IPS-18c (cell line): ENCODE measurements around the gene LYPD3.
A peak's percentile ranks its signal among the peaks of the same experiment; 100 is the strongest.

ENCODE experiments used
- H3K4me3 ChIP-seq: 2 replicates; pipeline ENCODE4 v1.7.0; 2013; ENCODE audit warnings: low read depth, mild to moderate bottlenecking, low read length, moderate library complexity; ENCODE audit not compliant: insufficient read depth
- H3K9me3 ChIP-seq: one replicate; pipeline ENCODE4 v1.6.1; 2013; ENCODE audit warnings: mild to moderate bottlenecking, low read length, moderate library complexity; ENCODE audit not compliant: control insufficient read depth, insufficient read depth

LYPD3 gene

GRCh38 chr19:43490759-43491158, 25.4 kb upstream of the LYPD3 start:
- Histone ChIP-seq H3K9me3 (no peaks in the 10 kb centered on the region), H3K4me3 (no peak overlapping the region)

GRCh38 chr19:43489979-43490599, 24.7 kb upstream of the LYPD3 start:
- Histone ChIP-seq H3K9me3 (no peaks in the 10 kb centered on the region), H3K4me3 (no peak overlapping the region)

GRCh38 chr19:43489310-43489709, 23.9 kb upstream of the LYPD3 start:
- no peak overlapping the region for H3K4me3 ChIP-seq

DNA sequence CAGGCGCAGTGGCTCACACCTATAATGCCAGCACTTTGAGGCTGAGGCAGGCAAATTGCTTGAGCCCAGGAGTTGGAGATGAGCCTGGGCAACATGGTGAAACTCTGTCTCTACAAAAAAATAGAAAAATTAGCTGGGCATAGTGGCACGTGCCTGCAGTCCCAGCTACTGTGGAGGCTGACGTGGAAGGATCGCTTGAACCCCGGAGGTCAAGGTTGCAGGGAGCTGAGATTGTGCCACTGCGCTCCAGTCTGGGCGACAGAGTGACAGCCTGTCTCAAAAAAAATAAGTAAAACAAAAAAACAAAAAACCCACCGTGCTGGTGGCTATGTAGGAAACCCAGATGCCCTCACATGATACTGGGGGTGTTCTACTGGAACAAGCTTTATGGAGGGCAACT, 22.8 kb upstream of the LYPD3 start:
- Histone ChIP-seq H3K9me3 (no peaks in the 10 kb centered on the region), H3K4me3 (no peak overlapping the region)

More at GRCh38 chr19:43489310-43489709, 23.9 kb upstream of the LYPD3 start:
- no peaks in the 10 kb centered on the region for H3K9me3 ChIP-seq

GRCh38 chr19:43486412-43486811, 21.0 kb upstream of the LYPD3 start:
- H3K4me3 ChIP-seq, result no peak overlapping the region
- no peaks in the 10 kb centered on the region for H3K9me3 ChIP-seq

GRCh38 chr19:43485951-43486350, 20.5 kb upstream of the LYPD3 start:
- H3K4me3 ChIP-seq, result no peak overlapping the region

GRCh38 chr19:43483281-43483680, 17.9 kb upstream of the LYPD3 start:
- Histone ChIP-seq H3K9me3 (no peaks in the 10 kb centered on the region), H3K4me3 (no peak overlapping the region)

More at GRCh38 chr19:43485951-43486350, 20.5 kb upstream of the LYPD3 start:
- H3K9me3 ChIP-seq, result no peaks in the 10 kb centered on the region

GRCh38 chr19:43482193-43482592, 16.8 kb upstream of the LYPD3 start:
- Histone ChIP-seq H3K9me3 (no peaks in the 10 kb centered on the region), H3K4me3 (no peak overlapping the region)

DNA sequence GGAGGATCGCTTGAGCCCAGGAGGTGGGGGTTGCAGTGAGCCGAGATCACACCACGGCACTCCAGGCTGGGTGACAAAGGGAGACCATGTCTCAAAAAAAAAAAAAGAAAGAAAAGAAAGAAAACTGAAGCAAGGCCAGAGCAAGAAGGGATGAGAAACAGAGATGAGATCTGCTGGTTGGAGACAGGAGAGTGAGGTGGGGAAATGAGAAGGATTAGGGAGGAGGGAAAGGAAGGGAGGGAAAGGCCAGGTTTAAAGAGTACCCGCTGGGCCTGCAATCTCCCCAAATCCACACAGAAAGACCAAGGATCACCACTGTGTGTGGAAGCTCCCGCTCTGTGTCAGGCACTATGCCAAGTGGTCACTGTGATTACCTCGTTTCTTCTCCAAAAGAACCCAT, 16.3 kb upstream of the LYPD3 start:
- H3K4me3 ChIP-seq, result no peak overlapping the region
- no peaks in the 10 kb centered on the region for H3K9me3 ChIP-seq

GRCh38 chr19:43480574-43480973, 15.2 kb upstream of the LYPD3 start:
- H3K4me3 ChIP-seq, result no peak overlapping the region
- no peaks in the 10 kb centered on the region for H3K9me3 ChIP-seq

DNA sequence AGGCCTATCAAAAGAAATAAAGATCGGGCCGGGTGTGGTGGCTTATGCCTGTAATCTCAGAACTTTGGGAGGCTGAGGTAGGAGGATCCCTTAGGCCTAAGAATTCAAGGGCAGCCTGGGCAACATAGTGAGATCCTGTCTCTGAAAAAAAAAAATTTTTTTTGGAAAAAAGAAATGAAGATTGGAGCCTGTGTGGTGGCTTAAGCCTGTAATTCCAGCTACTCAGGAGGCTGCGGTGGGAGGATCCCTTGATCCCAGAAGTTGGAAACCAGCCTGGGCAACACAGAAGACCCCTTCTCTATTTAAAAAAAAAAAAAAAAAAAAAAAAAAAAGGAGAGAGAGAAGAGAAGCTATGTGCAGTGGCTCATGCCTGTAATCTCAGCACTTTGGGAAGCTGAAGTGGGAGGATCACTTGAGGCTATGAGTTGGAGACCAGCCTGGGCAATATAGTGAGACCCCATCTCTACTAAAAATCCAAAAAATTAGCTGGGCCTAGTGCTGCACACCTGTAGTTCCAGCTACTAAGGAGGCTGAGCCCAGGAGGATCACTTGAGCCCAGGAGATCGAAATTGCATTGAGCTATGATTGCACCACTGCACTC, 14.7 kb upstream of the LYPD3 start:
- Histone ChIP-seq H3K9me3 (no peaks in the 10 kb centered on the region), H3K4me3 (no peak overlapping the region)

GRCh38 chr19:43479226-43479625, 13.8 kb upstream of the LYPD3 start:
- H3K9me3 ChIP-seq, result no peaks in the 10 kb centered on the region
- no peak overlapping the region for H3K4me3 ChIP-seq

DNA sequence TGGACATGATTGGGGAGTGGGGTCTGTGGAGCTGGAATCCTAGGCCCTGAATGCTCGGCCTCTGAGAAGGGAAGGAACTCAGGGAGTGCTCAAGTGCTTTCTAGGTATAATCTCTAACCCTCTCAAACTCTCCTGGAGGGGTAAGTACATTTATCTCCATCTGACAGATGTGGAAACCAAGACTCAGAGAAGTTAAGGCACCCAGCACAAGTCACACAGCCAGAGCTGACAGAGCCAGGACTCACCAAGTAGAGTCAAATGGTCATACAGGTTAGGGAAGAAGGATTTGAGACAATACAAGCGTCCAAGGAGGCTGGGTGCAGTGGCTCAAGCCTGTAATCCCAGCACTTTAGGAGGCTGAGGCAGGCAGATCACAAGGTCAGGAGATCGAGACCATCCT, 12.9 kb upstream of the LYPD3 start:
- H3K9me3 ChIP-seq, result no peaks in the 10 kb centered on the region
- no peak overlapping the region for H3K4me3 ChIP-seq

DNA sequence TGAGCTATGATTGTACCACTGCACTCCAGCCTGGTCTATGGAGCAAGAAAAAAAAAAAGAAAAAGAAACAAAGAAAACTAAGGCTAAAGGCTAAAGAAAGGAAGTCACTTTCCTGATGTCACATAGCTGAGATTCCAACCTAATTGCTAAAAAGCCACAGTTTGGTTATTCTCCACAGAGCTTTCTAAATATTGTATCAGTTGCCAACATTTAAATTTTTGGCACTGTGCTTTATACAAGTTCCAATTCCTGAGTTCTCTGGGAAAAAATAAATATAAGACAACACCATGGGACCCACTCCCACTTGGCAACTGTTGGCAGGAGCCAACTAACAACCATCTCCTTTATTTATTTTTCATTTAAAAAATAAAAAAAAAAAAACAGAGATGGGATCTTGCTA, 11.2 kb upstream of the LYPD3 start:
- no peaks in the 10 kb centered on the region for H3K9me3 ChIP-seq

DNA sequence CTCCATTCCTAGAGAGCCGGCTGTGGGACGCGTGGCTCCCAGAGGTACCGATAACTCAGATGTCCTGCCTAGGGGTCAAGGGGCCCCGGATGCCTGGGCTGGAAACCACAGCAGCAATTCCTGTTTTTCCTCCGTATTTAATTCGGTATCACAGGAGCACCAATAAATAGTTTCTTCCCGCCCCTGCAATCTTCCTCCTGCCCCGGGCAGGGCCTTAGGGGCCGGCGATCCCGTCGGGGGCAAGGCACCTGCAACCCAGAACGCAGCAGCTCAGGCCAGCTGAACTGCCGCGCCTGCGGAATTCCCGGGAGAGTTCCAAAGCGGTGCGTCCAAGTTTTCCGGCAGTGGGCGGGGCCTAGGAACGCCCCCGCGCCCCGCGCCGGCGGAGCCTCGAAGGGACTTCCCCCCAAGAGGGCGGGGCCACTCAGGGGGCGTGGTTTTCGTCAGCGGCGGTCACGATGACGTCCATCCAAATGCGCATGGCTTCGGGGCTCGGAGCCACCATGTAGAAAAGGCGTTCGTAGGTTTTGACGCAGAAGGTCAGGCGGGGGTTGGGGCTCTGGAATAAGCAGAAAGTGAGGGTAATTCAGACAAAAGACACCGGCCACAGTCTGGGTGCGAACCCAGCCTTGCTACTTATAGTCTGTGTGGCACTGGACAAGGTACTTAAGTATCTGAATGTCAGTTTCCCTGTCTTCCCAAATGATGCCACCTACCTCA, 9.7 kb upstream of the LYPD3 start:
- peak overlapping the region; percentile 51 for H3K4me3 ChIP-seq
- no peaks in the 10 kb centered on the region for H3K9me3 ChIP-seq

More for the DNA sequence above, 11.2 kb upstream of the LYPD3 start:
- H3K4me3 ChIP-seq, result no peak overlapping the region

DNA sequence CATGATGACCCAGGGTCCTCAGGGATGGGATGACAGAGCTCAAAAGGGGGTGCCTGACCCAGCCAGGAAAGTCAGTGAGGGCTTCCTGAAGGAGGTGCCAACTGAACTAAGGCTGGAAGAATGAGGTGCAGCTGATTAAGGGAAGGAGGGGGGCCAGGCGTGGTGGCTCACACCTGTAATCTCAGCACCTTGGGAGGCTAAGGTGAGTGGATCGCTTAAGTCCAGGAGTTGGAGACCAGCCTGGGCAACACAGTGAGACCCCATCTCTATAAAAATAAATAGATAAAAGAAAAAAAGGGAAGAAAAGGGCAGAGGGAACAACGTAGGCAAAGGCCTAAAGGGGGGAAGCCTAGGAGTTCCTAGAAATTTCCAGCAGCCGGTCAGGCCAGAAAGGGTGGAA, 9.1 kb upstream of the LYPD3 start:
- Histone ChIP-seq H3K9me3 (no peaks in the 10 kb centered on the region), H3K4me3 (peak overlapping the region; percentile 35)

- Histone ChIP-seq H3K9me3 (no peaks in the 10 kb centered on the region), H3K4me3 (no peak overlapping the region)
Observed at GRCh38 chr19:43471091-43471490, 5.7 kb upstream of the LYPD3 start.

GRCh38 chr19:43470288-43470687, 4.9 kb upstream of the LYPD3 start:
- no peaks in the 10 kb centered on the region for H3K9me3 ChIP-seq
- no peak overlapping the region for H3K4me3 ChIP-seq
